HG02943 (cell line): ENCODE results near the gene LPGAT1.

ENCODE experiments used
- ATAC-seq: cut with Tn5 transposase; IDR thresholded peaks from one replicate; pipeline ENCODE4 v1.9.1; 2021; ENCODE audit warnings: mild to moderate bottlenecking, low read depth, moderate library complexity; ENCODE audit not compliant: unreplicated experiment

The LPGAT1 gene

GRCh38 chr1:211829343-211830054 is 1.1 kb downstream of the LPGAT1 start:
- ATAC-seq, result no peak

GRCh38 chr1:211828584-211829342 is 1.8 kb downstream of the LPGAT1 start:
- ATAC-seq, result no peak

DNA sequence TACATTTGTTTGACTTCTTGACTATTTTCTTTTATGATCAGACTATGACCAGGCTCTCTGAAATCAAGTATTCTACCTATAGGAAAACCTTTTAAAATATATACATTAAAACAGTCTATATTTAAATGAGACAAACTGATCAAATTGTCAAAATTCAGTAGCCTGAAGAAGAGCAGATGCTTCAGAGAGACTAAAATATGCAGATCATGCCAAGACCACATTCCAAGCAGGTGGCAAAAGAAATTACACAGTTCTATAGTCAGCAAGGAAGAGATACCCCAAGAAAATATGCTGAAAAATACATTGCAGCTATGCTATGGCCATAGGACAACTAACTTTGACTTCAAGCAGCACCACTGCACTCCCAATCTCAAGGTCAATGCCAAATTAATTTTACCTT is 3.5 kb downstream of the LPGAT1 start:
- ATAC-seq, result no peak

GRCh38 chr1:211825980-211826379 is 4.6 kb downstream of the LPGAT1 start:
- no peak for ATAC-seq

GRCh38 chr1:211822677-211823407 is 7.7 kb downstream of the LPGAT1 start:
- ATAC-seq, result no peak

DNA sequence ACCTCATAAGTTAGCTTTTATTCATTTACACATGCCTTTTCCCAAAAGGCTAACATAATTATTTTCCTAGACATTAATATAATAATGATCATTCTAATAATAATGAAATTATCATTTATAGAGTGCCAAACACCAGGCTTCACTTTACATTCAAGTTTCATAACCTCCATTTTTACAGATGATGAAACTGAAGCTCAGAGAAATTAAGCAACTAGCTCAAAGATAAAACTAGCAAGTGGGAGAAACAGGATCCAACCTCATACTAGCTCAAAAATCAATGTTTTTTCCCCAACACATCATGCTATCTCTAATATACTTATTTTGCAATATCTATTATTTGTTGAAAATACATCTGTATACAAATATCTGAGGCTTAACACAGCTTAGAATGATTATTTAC is 14.0 kb downstream of the LPGAT1 start:
- ATAC-seq, result no peak

DNA sequence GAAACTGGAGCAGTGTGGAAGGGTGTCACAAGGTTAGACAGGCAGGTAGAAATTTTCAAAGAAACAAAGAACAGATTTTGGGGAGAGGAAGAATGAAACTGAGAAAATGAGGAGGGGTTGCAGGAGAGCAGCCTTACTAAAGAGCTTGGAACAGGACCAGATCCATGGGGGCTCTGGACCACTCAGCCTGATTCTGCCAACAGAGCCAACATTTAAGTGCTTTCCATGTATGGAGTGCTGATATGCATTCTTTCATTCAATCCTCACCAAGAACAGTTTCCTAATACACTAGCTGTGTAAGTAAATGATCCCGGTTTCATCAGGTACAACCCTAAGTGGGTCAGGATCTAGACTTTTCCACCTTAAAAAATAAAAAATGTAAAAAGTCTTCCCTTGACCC is 16.2 kb downstream of the LPGAT1 start:
- ATAC-seq, result no peak

DNA sequence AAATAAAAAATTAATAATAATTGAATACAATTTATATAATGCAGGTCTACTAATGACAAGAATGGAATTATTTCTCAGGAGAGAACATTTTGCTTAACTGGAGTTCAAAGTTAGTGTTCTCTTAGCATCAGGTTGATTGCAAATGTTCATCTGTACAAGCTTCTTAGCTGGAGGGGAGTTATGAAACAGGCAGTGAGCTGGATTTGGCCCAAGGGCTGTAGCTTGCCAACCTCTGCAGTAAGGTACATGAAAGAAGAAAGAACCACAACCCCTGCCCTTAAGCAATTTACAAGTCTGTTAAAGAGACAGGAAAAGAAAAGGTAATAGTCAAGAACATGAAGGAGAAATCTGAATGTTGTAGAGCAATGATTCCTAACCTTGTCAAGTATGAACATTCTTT is 17.0 kb downstream of the LPGAT1 start:
- no peak for ATAC-seq

- ATAC-seq, result no peak
Measured at GRCh38 chr1:211812584-211812983, 18.0 kb downstream of the LPGAT1 start.

DNA sequence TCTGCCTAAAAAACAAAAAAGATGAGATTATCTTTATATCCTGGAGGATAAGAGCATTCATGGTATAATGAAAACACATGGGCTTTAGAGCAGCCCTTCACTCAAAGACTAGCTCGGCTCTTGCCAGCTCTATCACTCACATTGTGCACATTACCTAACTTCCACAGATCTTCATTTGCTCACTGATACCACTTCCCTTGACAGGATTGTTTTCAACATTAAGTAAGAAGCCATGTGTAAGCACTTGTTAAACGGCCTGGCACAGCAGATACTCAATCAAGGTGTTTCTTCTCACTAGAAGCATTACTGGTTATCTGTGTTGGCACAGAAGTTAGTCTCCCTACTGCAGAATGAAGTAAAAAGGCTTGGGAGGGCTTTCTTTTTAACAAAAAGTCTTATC is 18.7 kb downstream of the LPGAT1 start:
- no peak for ATAC-seq

- no peak for ATAC-seq
Measured at GRCh38 chr1:211811126-211811525, 19.4 kb downstream of the LPGAT1 start.

GRCh38 chr1:211808475-211808874 is 22.1 kb downstream of the LPGAT1 start:
- ATAC-seq, result no peak

- ATAC-seq, result no peak
Measured at GRCh38 chr1:211804915-211805314, 25.6 kb downstream of the LPGAT1 start.

DNA sequence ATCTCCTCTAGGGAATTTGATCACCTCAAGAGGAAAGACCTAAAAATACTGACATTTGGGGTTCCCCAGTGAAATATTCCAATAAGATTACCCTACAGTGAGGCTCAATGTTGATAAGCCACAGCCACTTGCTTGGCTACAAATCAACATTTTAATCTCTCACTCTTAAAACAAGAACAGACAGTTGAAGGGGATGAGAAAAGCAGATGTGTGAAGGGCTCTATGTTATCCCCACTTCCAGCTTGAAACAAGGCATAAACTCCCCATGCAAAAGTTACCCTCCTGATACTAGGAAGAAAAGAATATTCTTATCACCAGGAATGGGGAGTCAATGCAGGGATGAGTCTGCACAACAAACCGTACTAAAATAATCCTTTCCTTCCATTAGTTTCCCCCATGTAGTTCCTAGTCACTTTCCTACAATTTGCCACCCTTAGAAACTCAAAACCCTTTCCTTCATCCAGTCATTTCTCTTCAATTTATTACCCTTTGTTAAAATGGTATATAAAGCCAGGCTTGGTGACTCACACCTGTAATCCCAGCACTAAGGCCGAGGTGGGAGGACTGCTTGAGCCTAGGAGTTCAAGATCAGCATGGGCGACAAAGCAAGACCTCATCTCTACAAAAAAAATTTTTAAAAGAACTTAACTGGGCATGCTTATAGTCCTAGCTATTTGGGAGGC is 29.5 kb downstream of the LPGAT1 start:
- ATAC-seq, result no peak

DNA sequence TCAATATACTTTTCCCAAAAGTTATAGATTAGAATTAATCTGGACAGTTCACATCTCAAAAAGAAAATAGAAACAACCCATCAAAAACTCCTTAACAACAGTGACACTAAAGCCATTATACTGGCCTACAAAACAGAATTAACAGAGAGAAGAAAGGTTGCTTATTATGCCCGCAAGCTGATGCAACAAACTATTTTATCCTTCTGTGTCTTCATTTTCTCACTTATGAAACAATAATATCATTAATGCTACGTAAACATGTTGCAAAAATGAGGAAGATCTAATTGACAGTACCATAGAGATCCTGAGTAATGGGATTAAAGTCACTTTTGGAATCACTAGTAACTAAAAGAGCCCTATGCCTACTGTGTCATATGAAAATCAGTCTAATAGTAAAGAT is 32.6 kb downstream of the LPGAT1 start:
- no peak for ATAC-seq

DNA sequence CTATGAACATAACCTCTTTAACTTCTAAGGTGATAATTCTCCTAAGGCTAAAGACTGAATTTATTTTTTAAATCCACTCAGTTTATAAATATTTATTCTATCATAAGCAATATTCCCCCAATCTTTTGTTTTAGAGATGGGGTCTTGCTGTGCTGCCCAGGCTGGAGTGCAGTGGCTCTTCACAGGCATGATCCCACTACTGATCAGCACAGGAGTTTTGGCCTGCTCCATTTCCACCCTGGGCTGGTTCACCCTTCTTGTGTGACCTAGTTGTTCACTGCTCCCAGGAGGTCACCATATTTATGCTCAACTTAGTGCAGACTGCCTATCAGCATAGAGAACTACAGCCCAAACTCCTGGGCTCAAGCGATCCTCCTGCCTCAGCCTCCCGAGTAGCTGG is 38.6 kb downstream of the LPGAT1 start:
- ATAC-seq, result no peak

- ATAC-seq, result no peak
Measured at GRCh38 chr1:211789641-211790464, 40.7 kb downstream of the LPGAT1 start.

GRCh38 chr1:211788626-211789025 is 41.9 kb downstream of the LPGAT1 start:
- ATAC-seq, result no peak

- ATAC-seq, result no peak
Measured at GRCh38 chr1:211783897-211784296, 46.7 kb downstream of the LPGAT1 start.

- ATAC-seq, result no peak
Measured at GRCh38 chr1:211783266-211783665, 47.3 kb downstream of the LPGAT1 start.
